ENCODE results near the gene PXN. TPM values are rescaled to one million over a fixed set of nuclear protein-coding genes. Genes with fewer than 3 reads are reported as not detected.
A peak's percentile ranks its signal among the peaks of the same experiment; 100 is the strongest.

Gene PXN
- total RNA-seq = 100 to 1,000 TPM; 201 to 236 TPM

- Mint-ChIP-seq H3K27me3 (no peaks in the 10 kb centered on the region), H3K4me1 (peaks cover 39% of the 10 kb centered on the region), H3K27ac (peak within 1 kb of the TSS; percentile 83), H3K36me3 (ENCODE audit: low read depth) (peaks cover 38% of the 10 kb centered on the region), H3K4me3 (peak within 1 kb of the TSS; percentile 88), H3K9me3 (no peaks in the 10 kb centered on the region)
- POLR2A ChIA-PET = interaction anchor here (1.9 to 3.5 kb wide), 3 partner anchors 26 to 64 kb away, joined by 6 to 24 read pairs (median 14); partner anchors contain the start of genes RNU4-2 and RPLP0
- CTCF ChIA-PET = interaction anchor here (0.5 to 26.1 kb wide), 26 partner anchors 9 to 179 kb away, joined by 3 to 546 read pairs (median 6); partner anchors contain the start of genes RNU4-1, RNU4-2, RPLP0 and SIRT4
- DNase-seq = peak; percentile 88
Observed at GRCh38 chr12:120265473-120266179, at the start of gene PXN. PXN (minus strand) TSS chr12:120265730; CDS start chr12:120265629, 101 bp downstream.

- H3K36me3 Mint-ChIP-seq (ENCODE audit: low read depth) = no peaks in the 10 kb centered on the region
- ChIA-PET CTCF (interaction anchor here (0.9 to 2.1 kb wide), 5 partner anchors 9 to 12 kb away, joined by 3 to 11 read pairs (median 3); partner anchors contain the start of gene SIRT4), POLR2A (interaction anchor here (0.8 kb wide), 1 partner anchor 31 kb away, joined by 5 read pairs; no protein-coding TSS in a partner anchor)
- no peak overlapping the region for H3K4me3 Mint-ChIP-seq
- H3K27me3 Mint-ChIP-seq = no peaks in the 10 kb centered on the region
- DNase-seq = no peak
- peaks cover 16% of the 10 kb centered on the region for H3K4me1 Mint-ChIP-seq
- no peaks in the 10 kb centered on the region for H3K9me3 Mint-ChIP-seq
- no peak overlapping the region for H3K27ac Mint-ChIP-seq
Observed at GRCh38 chr12:120314220-120314619, 48.7 kb upstream of the PXN start.

GRCh38 chr12:120301962-120302815, 36.7 kb upstream of the PXN start, which contains the start of gene SIRT4:
SIRT4 (plus strand) TSS chr12:120302321; CDS start chr12:120303562, 1,241 bp downstream.
- POLR2A ChIA-PET = interaction anchor here (0.6 to 1.4 kb wide), 5 partner anchors 9 to 101 kb away, joined by 4 to 18 read pairs (median 7); partner anchors contain the start of genes RNU4-1, RNU4-2 and RPLP0
- peaks cover 8% of the 10 kb centered on the region for H3K4me1 Mint-ChIP-seq
- peak within 1 kb of the TSS; percentile 87 for H3K4me3 Mint-ChIP-seq

GRCh38 chr12:120292661-120293531, 27.4 kb upstream of the PXN start, which contains the start of gene RNU4-1:
RNU4-1 (minus strand) TSS chr12:120293237.
- Mint-ChIP-seq H3K36me3 (ENCODE audit: low read depth) (no peaks in the 10 kb centered on the region), H3K27ac (no peak within 1 kb of the TSS), H3K27me3 (peaks cover 6% of the 10 kb centered on the region), H3K4me3 (no peak within 1 kb of the TSS), H3K4me1 (peaks cover 12% of the 10 kb centered on the region), H3K9me3 (no peaks in the 10 kb centered on the region)
- ChIA-PET POLR2A (interaction anchor here (0.6 to 2.3 kb wide), 13 partner anchors 9 to 1936 kb away, joined by 3 to 41 read pairs (median 5); partner anchors contain the start of genes POP5, PXN, RAB35 and RPLP0), CTCF (interaction anchor here (0.6 to 4.5 kb wide), 7 partner anchors 10 to 92 kb away, joined by 3 to 48 read pairs (median 16); partner anchors contain the start of genes PXN, RPLP0 and SIRT4)
- peak; percentile 86 for DNase-seq

More at GRCh38 chr12:120301962-120302815, 36.7 kb upstream of the PXN start, which contains the start of gene SIRT4:
- DNase-seq = peak; percentile 95
- no peaks in the 10 kb centered on the region for H3K36me3 Mint-ChIP-seq (ENCODE audit: low read depth)
- H3K27ac Mint-ChIP-seq = peak within 1 kb of the TSS; percentile 87
- CTCF ChIA-PET = interaction anchor here (0.6 to 3.0 kb wide), 26 partner anchors 8 to 1923 kb away, joined by 3 to 29 read pairs (median 4); partner anchors contain the start of genes PXN, RNU4-1 and RNU4-2
- H3K27me3 Mint-ChIP-seq = no peaks in the 10 kb centered on the region
- H3K9me3 Mint-ChIP-seq = no peaks in the 10 kb centered on the region

- peaks cover 12% of the 10 kb centered on the region for H3K4me1 Mint-ChIP-seq
- CTCF ChIA-PET = interaction anchor here (0.7 to 4.5 kb wide), 6 partner anchors 10 to 92 kb away, joined by 3 to 48 read pairs (median 21); partner anchors contain the start of genes PXN, RPLP0 and SIRT4
- no peaks in the 10 kb centered on the region for H3K9me3 Mint-ChIP-seq
Observed at GRCh38 chr12:120292411-120292660, 26.8 kb upstream of the PXN start.

GRCh38 chr12:120290609-120291305, 25.2 kb upstream of the PXN start:
- DNase-seq = peak; percentile 24
- no peaks in the 10 kb centered on the region for H3K36me3 Mint-ChIP-seq (ENCODE audit: low read depth)
- H3K27me3 Mint-ChIP-seq = peaks cover 12% of the 10 kb centered on the region
- peak overlapping the region; percentile 32 for H3K27ac Mint-ChIP-seq
- H3K9me3 Mint-ChIP-seq = no peaks in the 10 kb centered on the region
- POLR2A ChIA-PET = interaction anchor here (0.6 to 2.3 kb wide), 24 partner anchors 7 to 475 kb away, joined by 3 to 41 read pairs (median 4); partner anchors contain the start of genes PXN, RPLP0 and SIRT4
- CTCF ChIA-PET = interaction anchor here (0.7 to 4.5 kb wide), 16 partner anchors 9 to 214 kb away, joined by 3 to 48 read pairs (median 4); partner anchors contain the start of genes PXN, RPLP0 and SIRT4
- peaks cover 12% of the 10 kb centered on the region for H3K4me1 Mint-ChIP-seq
- no peak overlapping the region for H3K4me3 Mint-ChIP-seq

More at GRCh38 chr12:120292411-120292660, 26.8 kb upstream of the PXN start:
- Mint-ChIP-seq H3K27ac (no peak overlapping the region), H3K4me3 (no peak overlapping the region), H3K27me3 (peaks cover 6% of the 10 kb centered on the region), H3K36me3 (ENCODE audit: low read depth) (no peaks in the 10 kb centered on the region)
- POLR2A ChIA-PET = interaction anchor here (1.1 to 2.3 kb wide), 7 partner anchors 10 to 175 kb away, joined by 3 to 41 read pairs (median 13); partner anchors contain the start of genes PXN, RAB35, RPLP0 and SIRT4
- DNase-seq = no peak

- Mint-ChIP-seq H3K4me1 (peaks cover 14% of the 10 kb centered on the region), H3K4me3 (no peak overlapping the region), H3K36me3 (ENCODE audit: low read depth) (no peaks in the 10 kb centered on the region), H3K9me3 (no peaks in the 10 kb centered on the region), H3K27me3 (peaks cover 12% of the 10 kb centered on the region), H3K27ac (no peak overlapping the region)
- DNase-seq = no peak
- ChIA-PET POLR2A (no interaction called here), CTCF (interaction anchor here (1.2 to 5.8 kb wide), 2 partner anchors 20 to 60 kb away, joined by 4 to 34 read pairs; no protein-coding TSS in a partner anchor)
Observed at GRCh38 chr12:120287491-120287890, 22.0 kb upstream of the PXN start.

GRCh38 chr12:120286768-120287490, 21.4 kb upstream of the PXN start:
- H3K4me1 Mint-ChIP-seq = peaks cover 17% of the 10 kb centered on the region
- H3K27ac Mint-ChIP-seq = no peak overlapping the region
- H3K4me3 Mint-ChIP-seq = no peak overlapping the region
- no peak for DNase-seq
- H3K27me3 Mint-ChIP-seq = peaks cover 12% of the 10 kb centered on the region
- H3K36me3 Mint-ChIP-seq (ENCODE audit: low read depth) = no peaks in the 10 kb centered on the region
- ChIA-PET CTCF (interaction anchor here (1.2 to 5.8 kb wide), 3 partner anchors 20 to 59 kb away, joined by 4 to 34 read pairs (median 7); partner anchors contain the start of gene PXN), POLR2A (no interaction called here)
- no peaks in the 10 kb centered on the region for H3K9me3 Mint-ChIP-seq

GRCh38 chr12:120284381-120284780, 18.9 kb upstream of the PXN start:
- Mint-ChIP-seq H3K27me3 (peaks cover 7% of the 10 kb centered on the region), H3K4me3 (no peak overlapping the region), H3K36me3 (ENCODE audit: low read depth) (no peaks in the 10 kb centered on the region), H3K27ac (no peak overlapping the region), H3K4me1 (peaks cover 4% of the 10 kb centered on the region), H3K9me3 (no peaks in the 10 kb centered on the region)
- ChIA-PET CTCF (interaction anchor here (1.0 to 5.8 kb wide), 5 partner anchors 18 to 83 kb away, joined by 3 to 34 read pairs (median 5); partner anchors contain the start of genes PXN, RPLP0 and SIRT4), POLR2A (no interaction called here)
- no peak for DNase-seq

GRCh38 chr12:120283318-120283717, 17.8 kb upstream of the PXN start:
- no peaks in the 10 kb centered on the region for H3K36me3 Mint-ChIP-seq (ENCODE audit: low read depth)
- H3K27ac Mint-ChIP-seq = no peak overlapping the region
- no peak for DNase-seq
- ChIA-PET CTCF (interaction anchor here (0.6 to 5.8 kb wide), 7 partner anchors 11 to 602 kb away, joined by 3 to 34 read pairs (median 5); partner anchors contain the start of genes PXN, RPLP0 and SIRT4), POLR2A (interaction anchor here (0.9 kb wide), 1 partner anchor 8 kb away, joined by 3 read pairs; the partner anchor contains the start of gene RNU4-2)
- H3K9me3 Mint-ChIP-seq = peaks cover 3% of the 10 kb centered on the region
- no peak overlapping the region for H3K4me3 Mint-ChIP-seq
- peaks cover 6% of the 10 kb centered on the region for H3K27me3 Mint-ChIP-seq
- H3K4me1 Mint-ChIP-seq = peaks cover 4% of the 10 kb centered on the region
